NT2/D1 (cell line): ENCODE results near the gene UBE3C.

Experiments
- SUZ12 ChIP-seq: IDR thresholded peaks from 2 replicates; pipeline ENCODE4 v1.6.1; 2011; ENCODE audit not compliant: insufficient read length, insufficient read depth; ENCODE audit errors: extremely low read depth
- YY1 ChIP-seq: IDR thresholded peaks from 2 replicates; pipeline ENCODE4 v1.6.1; 2011; ENCODE audit not compliant: insufficient read length, insufficient read depth
- ZNF274 ChIP-seq: IDR thresholded peaks from 2 replicates; pipeline ENCODE4 v1.6.1; 2011; ENCODE audit warnings: mild to moderate bottlenecking, low read depth, low read length

DNA sequence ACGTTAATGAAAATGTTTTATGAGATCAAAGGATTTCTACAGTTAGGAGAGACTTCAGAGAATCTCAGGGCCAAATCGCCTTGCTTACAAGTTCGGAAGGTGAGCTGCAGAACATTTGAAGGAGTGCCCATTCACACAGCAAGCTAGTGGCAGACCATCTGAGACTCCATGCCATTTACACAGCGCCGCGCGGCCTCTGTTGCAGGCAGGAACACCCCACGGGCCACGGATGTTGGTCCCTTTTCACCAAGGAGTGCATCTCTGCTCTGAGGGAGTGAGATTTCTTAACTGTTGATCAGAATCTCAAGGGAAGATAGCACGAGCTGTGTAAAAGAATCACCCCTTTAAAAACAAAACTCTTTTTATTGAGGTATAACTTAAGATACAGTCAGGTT, 1.8 kb downstream of the UBE3C start:
- no peak for TF ChIP-seq ZNF274
- TF ChIP-seq YY1 = no peak
- no peak for TF ChIP-seq SUZ12
